Measurements from ENCODE around the gene MFSD11.
A peak's percentile ranks its signal among the peaks of the same experiment; 100 is the strongest.
"Not testable (repeated sequence)": the region's sequence is repeated elsewhere in the genome, so short reads cannot be mapped to it uniquely, and the experiment has no call there.

MFSD11 gene

DNA sequence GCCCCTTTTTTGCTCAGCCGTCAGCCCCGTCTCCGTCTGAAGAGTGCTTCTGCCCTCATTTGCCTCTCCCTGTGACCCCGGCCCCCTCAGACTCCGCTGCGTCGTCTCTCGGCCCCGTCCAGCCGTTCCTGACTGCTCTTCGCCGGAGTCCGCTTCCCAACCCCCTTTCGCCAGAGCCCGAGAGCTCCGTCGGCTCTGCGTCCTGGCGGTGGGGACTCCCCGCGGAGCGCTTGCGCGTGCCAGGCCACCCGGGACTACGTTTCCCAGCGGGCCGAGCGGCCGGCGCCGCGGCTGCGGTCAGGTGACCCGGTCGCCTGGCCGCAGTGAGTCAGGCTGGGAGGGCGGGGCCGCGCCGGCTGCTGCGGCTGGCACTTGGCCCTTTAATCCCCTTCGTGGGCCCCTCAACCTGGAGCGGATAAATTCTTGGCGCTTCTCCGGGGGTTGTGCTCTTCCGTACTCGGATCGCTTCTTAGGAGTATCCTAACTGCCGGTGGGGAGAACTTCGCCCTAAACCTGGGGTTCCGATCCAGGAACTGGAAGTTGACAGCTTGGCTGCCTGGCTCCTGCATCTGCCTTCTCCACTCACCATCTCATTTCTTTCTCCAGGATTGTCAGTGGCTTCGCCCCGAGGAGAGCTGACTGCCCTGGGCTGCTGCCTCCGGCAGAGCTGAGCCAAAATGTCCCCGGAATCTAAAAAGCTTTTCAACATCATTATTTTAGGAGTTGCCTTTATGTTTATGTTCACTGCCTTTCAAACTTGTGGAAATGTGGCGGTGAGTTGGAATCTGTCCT is at the start of gene MFSD11:
TSS of gene MFSD11 (plus strand) at position 444 of the 792 bp plus-strand sequence. CDS start at position 678, 234 bp downstream.
- DNase-seq (ENCODE audit: low spot score) = peak; percentile 96

DNA sequence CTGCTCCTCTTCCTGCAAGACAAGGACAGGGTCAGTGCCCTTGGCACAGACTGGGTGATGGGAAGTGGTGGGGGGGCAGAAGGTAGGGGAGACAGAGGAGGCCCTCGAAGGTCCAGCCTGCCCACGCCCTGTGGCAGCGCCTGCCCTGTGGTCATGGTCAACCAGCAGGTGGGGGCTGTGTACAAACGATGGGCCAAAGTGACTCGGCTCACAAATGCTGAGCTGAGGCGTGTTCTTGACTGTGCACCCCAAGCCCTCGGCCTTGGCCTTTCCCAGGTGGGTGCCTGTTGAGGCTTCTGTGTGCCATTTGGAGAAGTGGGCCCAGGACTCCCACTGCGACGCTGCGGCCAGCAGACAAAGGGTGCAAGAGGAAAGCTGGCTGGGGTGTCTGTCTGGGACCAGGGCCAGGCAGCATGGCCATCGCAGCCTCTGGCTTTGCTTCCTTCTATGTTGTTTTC is 49.7 kb upstream of the MFSD11 start:
- DNase-seq (ENCODE audit: low spot score) = no peak

DNA sequence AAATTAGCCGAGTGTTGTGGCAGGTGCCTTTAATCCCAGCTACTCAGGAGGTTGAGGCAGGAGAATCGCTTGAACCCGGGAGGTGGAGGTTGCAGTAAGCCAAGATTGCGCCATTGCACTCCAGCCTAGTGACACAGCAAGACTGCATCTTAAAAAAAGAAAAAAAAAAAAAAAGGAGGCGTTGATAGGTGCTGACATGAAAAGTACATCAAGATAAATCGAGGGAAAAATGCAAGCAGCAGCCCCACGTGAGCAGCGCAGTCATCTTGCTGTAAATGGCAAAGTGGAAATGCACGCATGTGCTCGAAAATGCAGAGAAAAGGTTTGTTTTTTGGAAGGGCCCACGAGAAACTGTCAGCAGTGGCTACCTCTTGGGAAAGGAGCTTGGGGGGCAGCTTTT is 48.1 kb upstream of the MFSD11 start:
- DNase-seq (ENCODE audit: low spot score) = no peak

DNA sequence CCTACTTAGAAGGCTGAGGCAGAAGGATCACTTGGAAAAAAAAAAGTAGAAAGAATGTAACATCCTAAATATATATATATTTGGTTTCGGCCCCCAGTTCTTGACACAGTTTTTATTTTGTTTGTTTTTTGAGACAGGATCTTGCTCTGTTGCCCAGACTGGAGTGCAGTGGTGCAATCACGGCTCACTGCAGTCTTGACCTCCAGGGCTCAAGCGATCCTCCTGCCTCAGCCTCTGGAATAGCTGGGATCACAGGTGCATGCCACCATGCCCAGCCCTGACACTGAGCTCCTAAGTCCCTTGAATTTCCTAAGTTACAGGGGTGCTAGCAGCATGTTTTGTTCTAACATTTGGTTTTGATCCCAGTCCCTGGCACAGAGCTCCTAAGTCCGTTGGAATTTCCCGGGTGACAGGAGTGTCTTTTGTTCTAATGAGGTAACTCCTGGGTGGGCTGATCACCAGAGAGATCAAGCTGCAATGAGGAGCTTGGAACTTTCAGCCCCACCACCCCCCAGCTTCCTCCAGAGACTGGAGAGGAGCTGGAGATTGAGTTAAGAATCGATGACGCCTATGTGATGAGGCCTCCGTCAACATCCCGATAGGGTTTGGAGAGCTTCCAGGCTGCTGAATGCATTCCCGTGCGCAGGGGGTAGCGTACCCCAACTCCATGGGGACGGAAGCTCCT is 47.2 kb upstream of the MFSD11 start:
- DNase-seq (ENCODE audit: low spot score) = no peak

DNA sequence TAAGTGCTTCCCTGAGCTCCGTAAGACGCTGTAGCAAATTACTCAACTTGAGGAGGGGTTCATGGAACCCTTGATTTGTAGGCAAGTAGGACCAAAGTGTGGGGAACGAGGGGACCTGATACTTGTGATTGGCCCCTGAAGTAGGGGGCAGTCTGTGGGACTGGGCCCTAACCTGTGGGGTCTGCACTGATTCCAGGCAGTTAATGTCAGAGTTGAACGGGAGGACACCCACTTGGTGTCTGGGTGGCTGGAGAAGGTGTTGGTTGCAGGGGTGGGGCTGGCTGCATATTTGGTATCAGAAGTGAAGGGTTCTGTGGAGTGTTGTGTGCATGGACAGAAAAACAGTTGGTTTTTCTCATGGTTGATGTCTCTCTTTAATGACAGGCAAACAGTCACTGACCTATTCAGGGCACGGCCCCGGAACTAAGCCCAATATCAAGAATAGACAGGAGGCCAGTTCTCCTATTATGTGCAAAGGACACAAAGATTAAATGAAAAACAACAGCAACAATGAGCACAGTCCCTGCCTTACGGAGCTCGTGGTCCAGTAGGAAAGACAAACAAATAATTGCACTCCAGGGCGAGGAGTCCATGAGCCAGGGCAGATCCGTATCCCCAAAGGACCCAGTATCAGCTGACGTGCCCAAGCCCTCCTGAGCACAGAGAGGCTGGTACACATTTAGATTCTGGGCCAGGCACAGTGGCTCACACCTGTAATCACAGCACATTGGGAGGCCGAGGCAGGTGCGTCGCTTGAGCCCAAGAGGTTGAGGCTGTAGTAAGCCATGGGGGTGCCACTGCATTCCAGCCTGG is 46.3 kb upstream of the MFSD11 start:
- no peak for DNase-seq (ENCODE audit: low spot score)

DNA sequence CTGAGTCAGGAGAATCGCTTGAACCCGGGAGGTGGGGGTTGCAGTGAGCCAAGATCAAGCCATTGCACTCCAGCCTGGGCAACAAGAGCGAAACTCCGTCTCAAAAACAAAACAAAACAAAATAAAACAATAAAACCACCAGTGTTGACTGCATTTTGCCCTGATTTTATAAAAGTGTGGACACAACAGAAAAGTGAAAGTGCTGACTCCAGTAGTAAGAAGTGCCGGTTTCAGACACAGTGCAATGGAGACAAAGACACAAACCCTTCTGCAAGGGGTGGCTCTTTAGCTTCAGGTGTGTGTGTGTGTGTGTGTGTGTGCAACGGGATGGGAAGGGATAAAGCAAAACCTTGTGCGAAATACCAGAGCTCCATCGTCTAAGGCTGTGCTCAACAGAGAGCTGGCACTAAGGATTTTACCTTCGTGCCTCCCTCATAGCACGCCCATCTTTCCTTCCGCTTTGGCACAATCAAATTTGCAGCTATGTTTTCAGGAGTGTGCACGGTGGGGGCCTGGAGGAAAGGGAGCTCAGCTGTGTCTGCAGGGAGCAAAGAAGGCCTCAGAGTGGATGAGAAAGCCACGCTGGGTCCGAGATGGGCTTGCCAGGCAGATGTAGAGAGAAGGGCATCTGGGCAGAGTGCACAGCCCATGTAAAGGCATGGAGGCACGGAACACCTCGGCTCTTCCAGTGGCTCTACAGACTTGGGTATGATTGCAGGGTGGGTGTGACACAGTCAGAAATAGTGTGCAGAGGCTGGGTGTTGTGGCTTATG is 42.7 kb upstream of the MFSD11 start:
- DNase-seq (ENCODE audit: low spot score) = peak; percentile 46

DNA sequence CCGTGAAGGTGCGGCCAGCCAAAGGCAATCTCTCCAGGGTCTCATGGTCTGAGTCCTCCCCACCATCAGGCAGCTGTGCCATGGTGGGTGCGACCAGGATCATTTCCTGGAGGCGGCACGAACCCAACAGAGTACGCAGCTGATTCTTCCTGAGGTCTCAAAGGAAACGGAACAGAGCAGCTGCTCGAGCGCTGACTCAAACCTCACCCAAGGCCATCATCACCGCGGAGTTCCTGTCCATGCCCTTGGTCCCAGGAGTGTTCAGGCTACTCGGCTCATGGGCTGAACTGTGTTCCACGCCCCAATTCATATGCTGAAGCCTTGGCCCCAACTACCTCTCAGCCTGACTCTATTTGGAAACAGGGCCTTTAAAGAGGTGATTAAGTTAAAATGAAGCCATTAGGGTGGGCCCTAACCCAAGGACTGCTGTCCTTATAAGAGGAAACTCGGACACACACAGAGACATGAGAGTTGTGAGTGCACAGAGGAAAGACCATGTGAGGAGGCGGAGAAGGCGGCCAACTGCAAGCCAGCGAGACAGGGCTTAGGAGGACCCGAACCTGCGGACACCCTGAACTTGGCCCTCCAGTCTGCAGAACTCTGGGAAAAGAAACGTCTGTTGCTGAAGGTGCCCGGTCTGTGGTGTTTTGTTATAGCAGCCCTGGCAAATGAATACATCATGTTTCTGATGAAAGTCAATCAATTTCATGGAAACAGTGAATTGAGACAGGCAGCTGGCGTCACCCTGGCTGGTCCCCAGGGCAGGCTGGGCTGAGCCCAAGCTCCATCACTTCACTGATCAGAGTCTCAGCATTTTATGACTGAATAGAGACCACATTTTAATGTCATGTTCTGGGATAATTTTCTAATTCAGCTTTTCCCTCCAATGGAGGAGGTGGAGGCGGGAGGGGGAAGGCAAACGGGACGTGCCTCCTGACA is 40.9 kb upstream of the MFSD11 start:
- no peak for DNase-seq (ENCODE audit: low spot score)

DNA sequence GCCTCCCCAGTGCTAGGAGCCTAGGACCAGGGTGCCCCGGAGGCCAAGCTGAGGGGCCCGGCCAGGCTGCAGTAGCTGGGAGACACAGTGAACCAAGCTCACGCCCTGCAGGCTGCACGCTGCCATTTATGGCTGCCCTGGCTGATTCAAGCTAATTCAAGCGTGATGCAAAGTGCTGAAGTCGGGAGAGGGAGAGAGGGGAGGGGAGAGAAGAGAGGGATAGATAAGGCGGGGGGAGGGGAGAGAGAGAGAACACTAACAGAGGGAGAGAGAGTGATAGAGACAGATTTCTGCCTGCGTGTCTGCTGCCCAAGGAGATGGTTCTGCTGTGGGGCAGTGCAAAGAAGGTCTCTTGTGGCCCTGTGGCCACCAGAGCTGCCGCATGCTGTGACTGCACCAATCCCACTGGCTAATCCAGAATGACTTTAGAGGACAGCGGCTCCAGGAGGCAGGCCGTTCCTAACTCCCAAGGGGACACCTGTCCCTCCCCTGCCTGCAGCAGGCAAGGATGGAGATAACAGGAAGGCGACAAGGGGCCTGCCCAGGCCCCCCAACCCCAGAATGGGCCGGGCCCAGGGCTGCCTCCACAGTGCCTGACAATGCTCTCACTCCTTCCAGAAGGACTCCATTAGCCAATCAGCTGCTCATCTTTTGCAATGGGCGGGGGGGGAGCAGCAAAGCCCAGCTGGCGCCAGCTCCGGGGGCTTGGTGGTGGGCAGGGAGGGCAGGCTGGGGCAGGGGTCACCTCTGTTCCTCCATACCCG is 40.0 kb upstream of the MFSD11 start:
- DNase-seq (ENCODE audit: low spot score) = no peak

DNA sequence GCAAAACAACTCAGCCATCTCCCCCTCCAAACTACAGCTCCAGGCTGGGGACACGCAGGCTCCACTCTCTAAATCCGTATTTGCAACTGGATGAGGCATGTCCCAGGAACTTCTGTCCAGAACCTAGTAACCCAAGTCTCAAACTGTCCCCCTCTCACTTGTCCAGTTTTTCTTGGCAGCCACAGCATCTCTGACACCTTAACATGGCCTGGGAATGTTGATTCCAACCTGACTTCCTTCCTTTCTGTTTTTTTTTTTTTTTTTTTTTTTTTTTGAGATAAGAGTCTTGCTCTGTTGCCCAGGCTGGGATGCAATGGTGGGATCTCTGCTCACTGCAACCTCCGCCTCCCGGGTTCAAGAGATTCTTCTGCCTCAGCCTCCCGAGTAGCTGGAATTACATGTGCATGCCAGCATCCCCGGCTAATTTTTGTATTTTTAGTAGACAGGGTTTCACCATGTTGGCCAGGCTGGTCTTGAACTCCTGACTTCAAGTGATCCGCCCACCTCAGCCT is 39.4 kb upstream of the MFSD11 start:
- not testable (repeated sequence) for DNase-seq (ENCODE audit: low spot score)

DNA sequence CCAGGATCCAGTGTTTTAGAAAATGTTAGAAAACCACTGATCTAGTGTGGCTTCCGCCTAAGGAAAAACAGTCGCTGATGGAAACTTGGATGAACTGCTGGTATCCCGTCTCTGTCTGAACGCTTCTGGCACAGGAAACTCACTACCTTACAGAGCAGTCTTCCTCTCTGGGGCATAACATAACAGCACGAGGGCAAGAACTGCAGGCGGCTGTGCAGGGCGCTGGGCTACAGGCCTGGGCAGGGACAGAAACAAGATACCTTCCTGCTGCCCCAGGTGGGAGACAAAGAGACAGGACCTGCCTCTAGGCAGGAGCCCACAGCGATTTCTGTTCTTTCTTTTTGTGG is 37.7 kb upstream of the MFSD11 start:
- no peak for DNase-seq (ENCODE audit: low spot score)

DNA sequence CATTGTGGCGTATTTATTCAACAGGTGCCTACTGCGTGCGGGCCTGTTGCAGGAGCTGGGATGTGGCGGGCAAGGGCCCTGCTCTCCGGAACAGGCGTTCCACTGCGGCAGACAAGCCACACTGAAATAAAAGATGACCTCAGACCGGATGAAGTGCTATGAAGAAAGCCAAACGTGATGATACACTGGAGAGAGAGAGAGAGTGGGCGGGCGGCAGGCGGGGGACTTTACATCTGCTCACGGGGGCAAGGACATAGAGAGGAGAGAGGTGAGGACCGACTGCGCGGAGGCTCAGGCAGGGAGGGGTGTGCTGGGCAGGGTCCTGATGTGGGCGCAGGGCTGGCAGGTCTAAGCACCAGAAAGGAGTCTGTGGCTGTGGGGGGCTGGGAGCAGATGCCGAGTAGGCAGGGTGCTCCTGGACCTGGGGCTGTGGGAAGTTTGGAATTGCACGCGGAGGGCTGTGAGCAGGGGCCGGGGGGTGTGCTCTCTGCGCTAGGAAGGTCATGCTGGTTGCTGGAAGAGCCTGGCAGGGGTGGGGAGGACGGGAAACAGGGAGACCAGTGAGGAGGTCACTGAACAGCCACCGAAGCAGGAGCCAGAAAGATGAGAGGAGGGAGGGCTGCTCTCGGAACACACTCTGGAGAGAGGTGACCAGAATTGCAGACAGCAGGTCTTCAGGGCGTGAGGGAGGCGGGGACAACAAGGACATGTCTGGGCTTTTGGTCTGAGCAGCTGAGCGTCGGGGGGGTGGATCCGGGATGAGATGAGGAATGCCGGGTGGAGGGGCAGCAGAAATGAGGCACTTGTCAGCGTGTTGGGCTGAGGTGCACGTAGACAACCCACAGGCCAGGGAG is 37.1 kb upstream of the MFSD11 start:
- DNase-seq (ENCODE audit: low spot score) = peak; percentile 86

DNA sequence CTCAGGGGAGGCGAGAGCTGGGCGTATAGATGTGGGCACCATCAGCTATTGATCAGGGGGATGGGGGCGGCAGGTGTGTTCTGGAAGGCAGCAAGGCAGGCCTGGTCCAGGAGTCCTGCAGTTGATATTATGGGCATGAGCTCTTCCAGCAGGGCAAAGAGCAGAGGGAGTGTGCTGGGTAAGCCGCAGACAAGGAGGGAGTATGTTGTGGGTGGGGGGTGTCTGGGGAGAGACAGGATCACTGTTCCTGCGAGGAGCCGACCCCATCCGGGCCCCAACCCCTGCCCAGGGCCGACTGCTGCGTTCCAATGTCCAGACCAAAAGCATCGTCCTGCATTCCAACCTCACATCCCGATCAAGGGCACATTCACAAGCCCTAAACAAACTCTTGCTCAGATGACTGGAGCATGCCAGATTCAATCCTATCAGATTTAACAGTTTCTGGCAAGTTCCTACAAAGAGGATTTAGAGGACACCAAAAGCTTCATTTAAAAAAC is 36.4 kb upstream of the MFSD11 start:
- no peak for DNase-seq (ENCODE audit: low spot score)

DNA sequence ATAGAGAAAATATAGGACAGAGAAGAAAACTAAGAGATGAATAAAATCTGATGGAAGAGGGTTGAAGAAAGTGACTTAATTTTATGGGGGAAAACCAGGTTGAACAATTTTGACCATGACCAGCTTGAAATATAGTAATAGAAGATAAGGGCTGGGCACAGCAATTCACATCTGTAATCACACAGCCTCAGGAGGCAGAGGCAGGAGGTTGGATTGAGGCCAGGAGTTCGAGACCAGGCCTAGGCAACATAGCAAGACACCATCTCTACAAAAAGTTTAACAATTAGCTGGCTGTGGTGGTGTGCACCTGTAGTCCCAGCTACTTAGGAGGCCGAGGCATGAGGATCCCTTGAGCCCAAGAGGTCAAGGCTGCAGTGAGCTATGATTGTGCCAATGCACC is 35.8 kb upstream of the MFSD11 start:
- no peak for DNase-seq (ENCODE audit: low spot score)

DNA sequence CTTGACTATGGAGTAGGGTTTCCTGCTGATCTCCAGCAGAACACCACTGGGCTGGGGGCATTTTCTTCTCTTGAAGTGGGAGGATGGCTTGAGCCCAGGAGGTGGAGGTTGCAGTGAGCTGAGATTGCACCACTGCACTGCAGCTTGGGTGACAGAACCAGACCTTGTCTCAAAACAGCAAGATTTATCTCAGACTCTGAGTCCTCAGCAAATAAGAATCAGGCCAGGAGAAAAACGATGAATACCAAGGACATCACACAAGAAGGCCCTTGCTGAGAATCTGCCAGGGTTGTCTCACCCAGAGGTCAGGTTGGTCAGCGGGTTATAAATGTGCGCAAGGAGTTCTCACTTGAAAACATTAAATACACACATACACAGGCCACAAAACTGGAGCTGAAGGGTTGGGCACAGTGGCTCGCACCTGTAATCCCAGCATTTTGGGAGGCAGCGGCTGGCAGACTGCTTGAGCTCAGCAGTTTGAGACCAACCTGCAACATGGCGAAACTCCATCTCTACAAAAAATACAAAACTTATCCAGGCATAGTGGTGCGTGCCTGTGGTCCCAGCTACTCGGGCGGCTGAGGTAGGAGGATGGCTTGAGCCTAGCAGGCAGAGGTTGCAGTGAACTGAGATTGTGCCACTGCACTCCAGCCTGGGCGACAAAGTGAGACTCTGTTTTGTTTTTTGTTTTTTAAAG is 34.8 kb upstream of the MFSD11 start:
- no peak for DNase-seq (ENCODE audit: low spot score)

DNA sequence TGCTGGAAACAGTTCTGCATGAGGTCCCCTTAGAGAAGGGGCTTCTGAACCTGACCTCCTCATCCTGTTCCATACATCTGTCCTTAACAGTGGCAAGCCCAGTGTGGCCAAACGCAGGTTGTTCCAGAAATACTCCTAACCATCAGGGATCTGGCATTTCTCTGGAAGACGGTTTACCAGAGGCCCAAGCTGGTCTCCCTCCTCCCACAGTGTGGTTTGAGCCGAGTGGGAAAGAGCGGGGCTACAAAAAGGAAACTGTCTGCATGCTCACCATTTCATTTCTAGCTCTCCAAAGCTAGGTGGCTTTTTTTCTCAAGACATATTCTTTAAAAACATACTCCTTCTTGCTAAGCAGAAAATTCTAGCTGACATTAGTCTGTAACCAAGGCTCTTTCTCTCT is 33.1 kb upstream of the MFSD11 start:
- no peak for DNase-seq (ENCODE audit: low spot score)

DNA sequence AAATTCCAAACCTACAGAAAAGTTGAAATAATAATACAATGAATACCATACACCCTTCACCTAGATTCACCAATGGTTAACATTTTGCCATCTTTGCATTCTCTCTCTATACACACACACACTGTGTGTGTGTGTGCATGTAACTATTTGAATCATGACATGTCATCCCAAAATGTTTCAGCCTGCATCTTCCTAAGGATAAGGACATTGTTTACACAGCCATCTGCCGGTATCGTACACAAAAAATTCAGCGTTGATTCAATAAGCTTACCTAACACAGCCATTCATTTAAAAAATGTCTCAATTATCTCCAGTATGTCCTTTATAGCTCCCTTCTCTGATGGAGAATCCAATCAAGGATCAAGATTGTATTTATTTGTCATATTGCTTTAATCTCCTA is 31.1 kb upstream of the MFSD11 start:
- DNase-seq (ENCODE audit: low spot score) = no peak

DNA sequence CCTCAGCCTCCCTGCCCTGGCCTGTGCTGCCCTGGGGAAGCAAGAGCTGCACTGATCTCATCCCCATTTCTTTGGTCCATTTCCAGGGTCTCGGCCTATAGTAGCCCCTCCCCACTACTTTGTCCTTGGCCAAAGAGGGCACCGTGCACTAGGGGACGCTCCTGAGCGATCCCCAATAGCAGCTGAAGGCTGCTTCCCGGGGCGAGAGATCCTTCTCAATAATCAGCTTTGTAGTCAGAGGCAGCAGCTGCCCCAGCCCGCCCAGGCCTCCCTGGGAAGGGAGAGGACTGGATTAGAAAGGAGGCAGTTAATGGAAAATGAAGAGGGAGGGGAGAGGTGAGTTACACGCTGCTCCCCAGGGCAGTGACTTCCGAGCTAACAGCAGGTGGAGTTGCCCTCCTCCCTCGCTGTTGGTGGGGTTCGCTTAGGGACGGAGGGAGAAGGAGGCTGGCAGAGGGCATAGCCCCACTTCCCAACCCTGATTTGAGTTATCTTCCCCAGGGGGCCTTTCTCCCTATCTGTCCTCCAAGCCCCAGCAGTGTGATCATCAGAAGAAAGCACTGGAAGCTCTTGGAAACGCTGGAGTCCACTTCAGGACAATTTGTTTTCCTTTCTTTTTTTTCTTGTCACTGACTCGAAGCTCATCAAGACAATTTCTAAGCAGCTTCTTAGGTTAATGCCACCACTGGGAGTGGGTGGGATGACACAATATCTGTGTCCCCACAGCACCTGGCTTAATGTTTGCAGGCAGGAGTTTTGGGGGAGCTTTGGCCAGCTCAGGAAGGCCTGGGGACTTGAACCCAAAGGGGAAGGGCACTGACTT is 29.7 kb upstream of the MFSD11 start:
- DNase-seq (ENCODE audit: low spot score) = no peak

Data from GM03348 (cell line).